OCI-LY1 (cell line): ENCODE results near the gene INPP4A.

Experiments used
- H2AFZ ChIP-seq: fragments of 200-600 bp; sonication (generic), shearing (Covaris generic); 2 replicates; pipeline ENCODE4 v1.6.0; 2014; ENCODE audit warnings: antibody characterized with exemption, mild to moderate bottlenecking, low read length
- H3F3A ChIP-seq: fragments of 200-600 bp; sonication (generic), shearing (Covaris generic); 2 replicates; pipeline ENCODE4 v1.6.0; 2014; ENCODE audit warnings: mild to moderate bottlenecking, antibody characterized with exemption, low read length, moderate library complexity; ENCODE audit not compliant: insufficient read depth
- H3K27ac ChIP-seq: fragments of 200-600 bp; sonication (generic); 2 replicates; pipeline ENCODE4 v1.5.1; 2014; ENCODE audit warnings: low read length, mixed run types, mild to moderate bottlenecking, low read depth; ENCODE audit not compliant: poor library complexity, severe bottlenecking
- H3K27me3 ChIP-seq: fragments of 200-600 bp; sonication (generic); 2 replicates; pipeline ENCODE4 v1.6.0; 2014; ENCODE audit warnings: antibody characterized with exemption, mild to moderate bottlenecking, low read length, moderate library complexity; ENCODE audit not compliant: insufficient read depth
- H3K36me3 ChIP-seq: fragments of 200-600 bp; sonication (generic); 2 replicates; pipeline ENCODE4 v1.6.1; 2014; ENCODE audit warnings: mild to moderate bottlenecking, antibody characterized with exemption, low read length, moderate library complexity, mixed read lengths; ENCODE audit not compliant: insufficient read depth
- H3K4me1 ChIP-seq: fragments of 200-600 bp; sonication (generic); 2 replicates; pipeline ENCODE4 v1.5.1; 2014; ENCODE audit warnings: mild to moderate bottlenecking, low read length, moderate library complexity; ENCODE audit not compliant: insufficient read depth, severe bottlenecking
- H3K4me2 ChIP-seq: fragments of 200-600 bp; sonication (generic), shearing (Covaris generic); 2 replicates; pipeline ENCODE4 v1.6.1; 2014; ENCODE audit warnings: low read length
- H3K4me3 ChIP-seq: fragments of 200-600 bp; sonication (generic); 2 replicates; pipeline ENCODE4 v1.5.1; 2014; ENCODE audit warnings: low read length, low read depth, mild to moderate bottlenecking, mixed read lengths; ENCODE audit not compliant: poor library complexity, severe bottlenecking
- H3K79me2 ChIP-seq: fragments of 200-600 bp; shearing (Covaris generic); 2 replicates; pipeline ENCODE4 v1.6.1; 2016; ENCODE audit warnings: mixed run types, low read length, mixed read lengths; ENCODE audit not compliant: insufficient read depth
- H3K9ac ChIP-seq: fragments of 200-600 bp; sonication (generic), shearing (Covaris generic); 2 replicates; pipeline ENCODE4 v1.6.1; 2014; ENCODE audit warnings: mild to moderate bottlenecking, low read length, mixed read lengths
- H3K9me2 ChIP-seq: fragments of 200-600 bp; sonication (generic), shearing (Covaris generic); 2 replicates; pipeline ENCODE4 v1.6.1; 2014; ENCODE audit warnings: low read depth, mild to moderate bottlenecking, low read length, mixed read lengths
- H3K9me3 ChIP-seq: fragments of 200-600 bp; shearing (Covaris generic); 2 replicates; pipeline ENCODE4 v1.6.1; 2014; ENCODE audit warnings: low read length, mixed read lengths
- H4K20me1 ChIP-seq: fragments of 200-600 bp; sonication (generic), shearing (Covaris generic); 2 replicates; pipeline ENCODE4 v1.6.0; 2016; ENCODE audit warnings: mild to moderate bottlenecking, low read length; ENCODE audit not compliant: insufficient read depth
- EZH2 ChIP-seq: fragments of 200-600 bp; sonication (generic), shearing (Covaris generic); IDR thresholded peaks from 2 replicates; pipeline ENCODE4 v1.8.0; 2017; ENCODE audit warnings: borderline replicate concordance, mixed run types, mild to moderate bottlenecking, antibody characterized with exemption, low read length, moderate library complexity, mixed read lengths
- TF ChIP-seq, protein P1 (sequence below): fragments of 200-600 bp; sonication (generic), shearing (Covaris generic); IDR thresholded peaks from 2 replicates; pipeline ENCODE4 v1.5.1; 2017; ENCODE audit warnings: mild to moderate bottlenecking, antibody characterized with exemption, low read length, moderate library complexity, mixed read lengths

Gene INPP4A

DNA sequence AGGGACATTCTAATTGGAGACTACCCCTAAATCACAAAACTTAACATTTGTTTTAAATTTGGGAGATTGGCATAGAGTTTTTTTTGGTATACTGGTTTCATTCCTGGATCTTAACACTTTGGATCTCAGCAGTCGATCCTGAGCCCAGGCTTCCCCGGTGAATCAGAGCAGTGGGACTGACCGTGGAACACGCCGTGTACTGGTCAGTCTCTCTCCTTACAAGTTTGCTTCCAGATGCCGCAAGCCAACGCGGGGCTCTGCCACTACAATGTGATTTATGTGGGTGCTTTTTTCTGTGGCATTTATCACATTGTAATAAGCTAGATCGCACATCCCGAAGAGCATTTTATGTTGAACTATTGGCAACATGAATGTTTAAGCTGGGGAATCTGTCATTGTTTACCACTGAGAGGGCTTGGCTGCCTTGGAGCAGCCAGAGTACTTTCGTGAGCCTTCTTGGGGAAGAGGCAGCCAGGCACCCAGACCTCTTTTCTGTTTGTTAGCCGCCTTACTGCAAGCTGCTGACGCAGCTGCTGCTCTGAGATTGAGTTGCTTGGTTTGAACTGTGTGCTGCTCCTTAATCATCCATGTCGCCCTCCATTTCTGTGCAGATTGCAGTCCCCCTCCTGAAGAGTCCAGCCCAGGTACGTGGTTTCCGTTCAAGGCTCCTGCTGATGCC is 114.3 kb downstream of the INPP4A start:
- no peak overlapping the region for H2AFZ ChIP-seq
- peak overlapping the region; percentile 49 for H3K27ac ChIP-seq
- no peaks in the 10 kb centered on the region for H3K27me3 ChIP-seq
- no peaks in the 10 kb centered on the region for H3K79me2 ChIP-seq
- no peaks in the 10 kb centered on the region for H4K20me1 ChIP-seq
- H3K9ac ChIP-seq = no peak overlapping the region
- H3K4me1 ChIP-seq = peaks cover 72% of the 10 kb centered on the region
- H3K4me2 ChIP-seq = no peak overlapping the region
- H3F3A ChIP-seq = no peaks in the 10 kb centered on the region
- H3K9me3 ChIP-seq = no peaks in the 10 kb centered on the region
- no peaks in the 10 kb centered on the region; the same call in 1 of the 2 replicates for H3K36me3 ChIP-seq
- no peaks in the 10 kb centered on the region for H3K9me2 ChIP-seq
- H3K4me3 ChIP-seq = no peak overlapping the region
- TF ChIP-seq, protein P1, sequence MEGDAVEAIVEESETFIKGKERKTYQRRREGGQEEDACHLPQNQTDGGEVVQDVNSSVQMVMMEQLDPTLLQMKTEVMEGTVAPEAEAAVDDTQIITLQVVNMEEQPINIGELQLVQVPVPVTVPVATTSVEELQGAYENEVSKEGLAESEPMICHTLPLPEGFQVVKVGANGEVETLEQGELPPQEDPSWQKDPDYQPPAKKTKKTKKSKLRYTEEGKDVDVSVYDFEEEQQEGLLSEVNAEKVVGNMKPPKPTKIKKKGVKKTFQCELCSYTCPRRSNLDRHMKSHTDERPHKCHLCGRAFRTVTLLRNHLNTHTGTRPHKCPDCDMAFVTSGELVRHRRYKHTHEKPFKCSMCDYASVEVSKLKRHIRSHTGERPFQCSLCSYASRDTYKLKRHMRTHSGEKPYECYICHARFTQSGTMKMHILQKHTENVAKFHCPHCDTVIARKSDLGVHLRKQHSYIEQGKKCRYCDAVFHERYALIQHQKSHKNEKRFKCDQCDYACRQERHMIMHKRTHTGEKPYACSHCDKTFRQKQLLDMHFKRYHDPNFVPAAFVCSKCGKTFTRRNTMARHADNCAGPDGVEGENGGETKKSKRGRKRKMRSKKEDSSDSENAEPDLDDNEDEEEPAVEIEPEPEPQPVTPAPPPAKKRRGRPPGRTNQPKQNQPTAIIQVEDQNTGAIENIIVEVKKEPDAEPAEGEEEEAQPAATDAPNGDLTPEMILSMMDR = no peak

DNA sequence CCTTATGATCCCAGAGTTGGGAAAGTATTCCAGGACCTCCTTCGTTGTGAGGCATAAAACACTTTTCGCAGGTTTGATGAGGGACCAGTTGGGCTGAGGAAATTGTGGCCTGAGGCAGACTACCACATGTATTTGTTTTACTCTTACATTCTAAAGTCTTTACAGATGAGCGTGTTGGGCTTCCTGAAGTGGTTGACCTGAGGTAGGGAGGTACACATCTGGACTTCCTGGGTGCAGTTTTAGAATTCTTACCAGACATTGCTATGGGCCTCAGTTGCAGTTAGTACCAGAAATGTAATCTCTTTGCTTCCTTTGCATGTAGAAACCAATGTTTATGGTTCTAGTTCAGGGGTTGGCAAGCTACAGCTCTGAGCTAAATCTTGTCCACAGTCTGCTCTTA is 114.9 kb downstream of the INPP4A start:
- no peaks in the 10 kb centered on the region for H4K20me1 ChIP-seq
- H3K4me1 ChIP-seq = peaks cover 66% of the 10 kb centered on the region
- H2AFZ ChIP-seq = no peak overlapping the region
- H3K36me3 ChIP-seq = no peaks in the 10 kb centered on the region; the same call in 1 of the 2 replicates
- no peaks in the 10 kb centered on the region for H3K9me2 ChIP-seq
- no peaks in the 10 kb centered on the region for H3K79me2 ChIP-seq
- peak overlapping the region; percentile 49 for H3K27ac ChIP-seq
- no peaks in the 10 kb centered on the region for H3F3A ChIP-seq
- H3K4me3 ChIP-seq = no peak overlapping the region
- no peak overlapping the region for H3K4me2 ChIP-seq
- no peak overlapping the region for H3K9ac ChIP-seq
- TF ChIP-seq EZH2 = no peak
- TF ChIP-seq, protein P1 = no peak
- H3K27me3 ChIP-seq = no peaks in the 10 kb centered on the region
- H3K9me3 ChIP-seq = no peaks in the 10 kb centered on the region

DNA sequence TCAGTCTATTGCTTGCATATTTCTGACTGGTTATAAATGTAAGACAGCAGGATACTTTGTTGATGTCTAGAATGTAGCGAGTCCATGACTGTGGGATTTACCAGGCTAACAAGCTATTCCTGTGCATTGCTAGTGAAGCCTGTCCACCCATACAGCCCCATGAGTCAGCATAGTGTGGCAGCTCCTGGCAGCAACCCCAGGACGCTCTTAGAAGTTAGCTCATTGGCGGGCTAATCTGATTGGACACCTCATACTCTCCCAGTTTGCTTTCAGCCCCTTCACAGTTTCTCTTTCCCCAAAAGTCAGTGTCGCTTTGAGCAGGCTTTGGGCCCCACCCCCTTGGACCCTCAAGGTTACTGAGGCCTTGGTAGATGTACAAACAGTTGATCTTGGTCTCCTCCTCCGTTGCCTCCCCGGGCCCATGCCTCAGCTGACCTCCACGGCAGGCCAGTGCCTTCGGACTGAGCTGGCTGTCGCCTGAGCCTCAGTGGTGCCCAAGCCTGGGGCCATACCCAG is 115.7 kb downstream of the INPP4A start:
- no peak overlapping the region for H3K4me2 ChIP-seq
- no peak overlapping the region for H3K9ac ChIP-seq
- H3K4me3 ChIP-seq = no peak overlapping the region

More for the DNA sequence above, 115.7 kb downstream of the INPP4A start:
- TF ChIP-seq EZH2 = no peak
- TF ChIP-seq, protein P1 = no peak
- Histone ChIP-seq H3K79me2 (no peaks in the 10 kb centered on the region), H3K9me2 (no peaks in the 10 kb centered on the region), H2AFZ (no peak overlapping the region), H3K27ac (peak overlapping the region; percentile 49), H3K27me3 (no peaks in the 10 kb centered on the region), H3K4me1 (peaks cover 59% of the 10 kb centered on the region), H4K20me1 (no peaks in the 10 kb centered on the region), H3F3A (no peaks in the 10 kb centered on the region), H3K9me3 (no peaks in the 10 kb centered on the region), H3K36me3 (no peaks in the 10 kb centered on the region; the same call in 1 of the 2 replicates)
